HL-60 (cell line): ENCODE results near the gene PRAME.

Experiments
- POLR2AphosphoS5 ChIP-seq: IDR thresholded peaks from 2 replicates; pipeline ENCODE4 v1.6.1; 2012; ENCODE audit warnings: low read depth
- TF ChIP-seq, protein P1 (sequence below): IDR thresholded peaks from one replicate; pipeline ENCODE4 v1.5.1; 2011; ENCODE audit warnings: low read length, control low read depth, inconsistent platforms; ENCODE audit not compliant: insufficient read depth

DNA sequence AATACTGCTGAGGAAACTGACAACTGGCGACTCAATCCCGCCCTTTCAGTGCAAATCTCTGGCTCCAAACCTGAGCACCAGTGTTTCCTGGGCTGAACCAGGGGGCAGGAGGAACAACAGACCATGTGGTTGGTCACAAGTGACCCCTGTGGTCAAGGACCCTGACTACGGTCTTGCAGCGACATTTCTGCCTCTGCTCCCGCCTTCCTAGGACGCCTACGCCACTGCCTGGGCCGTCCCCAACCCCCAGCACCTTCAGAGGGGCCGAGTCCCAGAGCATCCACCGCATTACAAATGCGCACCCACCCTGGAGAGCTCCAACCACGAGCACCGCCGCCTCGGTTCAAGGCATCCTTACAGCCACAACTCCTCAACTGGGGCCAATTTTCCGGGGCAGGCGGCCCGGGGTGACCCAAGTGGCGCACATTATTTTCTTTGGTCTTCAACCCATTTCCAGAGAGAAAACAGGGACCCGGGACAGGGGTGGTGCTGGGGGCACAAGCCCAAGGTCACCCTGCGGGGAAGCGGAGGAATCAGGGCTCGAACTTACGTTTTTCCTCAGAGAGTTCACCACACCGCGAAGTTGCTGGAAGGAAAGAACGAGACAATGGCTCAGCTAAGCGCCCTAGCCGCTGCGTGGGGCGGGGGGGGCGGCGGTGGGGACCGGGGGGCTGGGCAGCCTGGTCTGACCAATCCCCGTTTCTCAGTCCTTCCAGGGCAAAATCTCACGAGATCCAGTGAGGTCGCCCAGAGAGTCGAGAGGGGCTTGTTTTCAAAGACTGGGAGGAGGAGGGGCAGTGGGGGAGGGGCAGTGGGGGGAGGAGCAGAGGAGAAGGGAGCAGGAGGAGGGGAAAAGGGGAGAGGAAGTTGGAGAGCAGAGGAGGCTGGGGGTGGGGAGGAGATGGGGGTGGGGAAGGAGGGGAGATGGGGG is 1.8 kb downstream of the PRAME start:
- TF ChIP-seq, protein P1, sequence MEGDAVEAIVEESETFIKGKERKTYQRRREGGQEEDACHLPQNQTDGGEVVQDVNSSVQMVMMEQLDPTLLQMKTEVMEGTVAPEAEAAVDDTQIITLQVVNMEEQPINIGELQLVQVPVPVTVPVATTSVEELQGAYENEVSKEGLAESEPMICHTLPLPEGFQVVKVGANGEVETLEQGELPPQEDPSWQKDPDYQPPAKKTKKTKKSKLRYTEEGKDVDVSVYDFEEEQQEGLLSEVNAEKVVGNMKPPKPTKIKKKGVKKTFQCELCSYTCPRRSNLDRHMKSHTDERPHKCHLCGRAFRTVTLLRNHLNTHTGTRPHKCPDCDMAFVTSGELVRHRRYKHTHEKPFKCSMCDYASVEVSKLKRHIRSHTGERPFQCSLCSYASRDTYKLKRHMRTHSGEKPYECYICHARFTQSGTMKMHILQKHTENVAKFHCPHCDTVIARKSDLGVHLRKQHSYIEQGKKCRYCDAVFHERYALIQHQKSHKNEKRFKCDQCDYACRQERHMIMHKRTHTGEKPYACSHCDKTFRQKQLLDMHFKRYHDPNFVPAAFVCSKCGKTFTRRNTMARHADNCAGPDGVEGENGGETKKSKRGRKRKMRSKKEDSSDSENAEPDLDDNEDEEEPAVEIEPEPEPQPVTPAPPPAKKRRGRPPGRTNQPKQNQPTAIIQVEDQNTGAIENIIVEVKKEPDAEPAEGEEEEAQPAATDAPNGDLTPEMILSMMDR = no peak
- TF ChIP-seq POLR2AphosphoS5 = no peak
